Muscle layer of duodenum (tissue), 2 donors: Measurements from ENCODE around the gene CLGN.

Experiments
- H3K27ac ChIP-seq: one replicate; pipeline ENCODE4 v1.7.0; 2013; ENCODE audit warnings: mild to moderate bottlenecking, low read length
- H3K27me3 ChIP-seq: one replicate; pipeline ENCODE4 v1.7.0; 2013; ENCODE audit warnings: low read depth, mild to moderate bottlenecking, control low read depth, low read length
- H3K36me3 ChIP-seq, 2 donors: one replicate each; pipeline ENCODE4 v1.7.0; 2013; ENCODE audit warnings: low read length in 2 of 2, control low read depth in 1 of 2, mild to moderate bottlenecking in 1 of 2; ENCODE audit not compliant: insufficient read depth in 2 of 2, control insufficient read depth in 1 of 2
- H3K4me1 ChIP-seq, 2 donors: one replicate each; pipeline ENCODE4 v1.7.0; 2013; ENCODE audit warnings: low read length in 2 of 2, mild to moderate bottlenecking in 2 of 2, control low read depth in 1 of 2, moderate library complexity in 1 of 2; ENCODE audit not compliant: insufficient read depth in 2 of 2, control insufficient read depth in 1 of 2
- H3K4me3 ChIP-seq, 2 donors: one replicate each; pipeline ENCODE4 v1.7.0; 2013; ENCODE audit warnings: low read length in 2 of 2, low read depth in 1 of 2, mild to moderate bottlenecking in 1 of 2
- H3K9me3 ChIP-seq, 2 donors: one replicate each; pipeline ENCODE4 v1.7.0; 2013; ENCODE audit warnings: low read length in 2 of 2, control low read depth in 1 of 2, mild to moderate bottlenecking in 1 of 2; ENCODE audit not compliant: control insufficient read depth in 1 of 2
- donor health status: healthy.

CLGN gene

GRCh38 chr4:140355288-140355687 lies 72.2 kb downstream of the CLGN start:
- Histone ChIP-seq H3K4me3 (no peak overlapping the region), H3K27ac (no peak overlapping the region), H3K4me1 (no peaks in the 10 kb centered on the region)

GRCh38 chr4:140353786-140354185 lies 73.7 kb downstream of the CLGN start:
- no peaks in the 10 kb centered on the region for H3K27me3 ChIP-seq
- no peak overlapping the region for H3K27ac ChIP-seq
- H3K4me1 ChIP-seq = no peaks in the 10 kb centered on the region
- no peaks in the 10 kb centered on the region for H3K9me3 ChIP-seq
- H3K36me3 ChIP-seq = no peaks in the 10 kb centered on the region
- H3K4me3 ChIP-seq = no peak overlapping the region

More at GRCh38 chr4:140355288-140355687, 72.2 kb downstream of the CLGN start:
- Histone ChIP-seq H3K36me3 (no peaks in the 10 kb centered on the region), H3K27me3 (no peaks in the 10 kb centered on the region), H3K9me3 (no peaks in the 10 kb centered on the region)

GRCh38 chr4:140351093-140352075 lies 76.1 kb downstream of the CLGN start:
- Histone ChIP-seq H3K9me3 (no peaks in the 10 kb centered on the region), H3K4me1 (no peaks in the 10 kb centered on the region), H3K27me3 (no peaks in the 10 kb centered on the region), H3K4me3 (no peak overlapping the region), H3K36me3 (no peaks in the 10 kb centered on the region), H3K27ac (no peak overlapping the region)

- H3K27ac ChIP-seq = no peak overlapping the region
- no peaks in the 10 kb centered on the region for H3K9me3 ChIP-seq
- no peaks in the 10 kb centered on the region for H3K27me3 ChIP-seq
- no peak overlapping the region for H3K4me3 ChIP-seq
- H3K36me3 ChIP-seq = no peaks in the 10 kb centered on the region
- no peaks in the 10 kb centered on the region for H3K4me1 ChIP-seq
Measured at GRCh38 chr4:140349816-140350215, 77.6 kb downstream of the CLGN start.

GRCh38 chr4:140346136-140346535 lies 81.3 kb downstream of the CLGN start:
- H3K4me1 ChIP-seq = no peaks in the 10 kb centered on the region
- H3K4me3 ChIP-seq = no peak overlapping the region
- no peaks in the 10 kb centered on the region for H3K36me3 ChIP-seq
- no peaks in the 10 kb centered on the region for H3K9me3 ChIP-seq
- H3K27me3 ChIP-seq = no peaks in the 10 kb centered on the region
- H3K27ac ChIP-seq = no peak overlapping the region

- no peaks in the 10 kb centered on the region for H3K4me1 ChIP-seq
- no peaks in the 10 kb centered on the region for H3K9me3 ChIP-seq
- no peaks in the 10 kb centered on the region for H3K27me3 ChIP-seq
- H3K36me3 ChIP-seq = no peaks in the 10 kb centered on the region
- H3K4me3 ChIP-seq = peak overlapping the region in 1 of 2 donors; percentile 30
- no peak overlapping the region for H3K27ac ChIP-seq
Measured at GRCh38 chr4:140344621-140345020, 82.8 kb downstream of the CLGN start.

- H3K27ac ChIP-seq = no peak overlapping the region
- peak overlapping the region in 1 of 2 donors; percentile 30 for H3K4me3 ChIP-seq
- no peaks in the 10 kb centered on the region for H3K9me3 ChIP-seq
- H3K4me1 ChIP-seq = no peaks in the 10 kb centered on the region
- no peaks in the 10 kb centered on the region for H3K27me3 ChIP-seq
- H3K36me3 ChIP-seq = no peaks in the 10 kb centered on the region
Measured at GRCh38 chr4:140344101-140344500, 83.3 kb downstream of the CLGN start.

- no peaks in the 10 kb centered on the region for H3K27me3 ChIP-seq
- H3K4me1 ChIP-seq = no peaks in the 10 kb centered on the region
- H3K36me3 ChIP-seq = no peaks in the 10 kb centered on the region
- no peak overlapping the region for H3K27ac ChIP-seq
- no peak overlapping the region for H3K4me3 ChIP-seq
- H3K9me3 ChIP-seq = no peaks in the 10 kb centered on the region
Measured at GRCh38 chr4:140343303-140343702, 84.1 kb downstream of the CLGN start.

- Histone ChIP-seq H3K36me3 (no peaks in the 10 kb centered on the region), H3K4me1 (no peaks in the 10 kb centered on the region), H3K4me3 (no peak overlapping the region), H3K9me3 (no peaks in the 10 kb centered on the region), H3K27me3 (no peaks in the 10 kb centered on the region), H3K27ac (no peak overlapping the region)
Measured at GRCh38 chr4:140342620-140343019, 84.8 kb downstream of the CLGN start.
